Gastrocnemius medialis (tissue), 4 donors: ENCODE results near the gene FOXJ1. TPM values are rescaled to one million over a fixed set of nuclear protein-coding genes. Genes with fewer than 3 reads are reported as not detected.

Source experiments
- ATAC-seq, 2 donors: fragments of 150-250 bp; one replicate each; pipeline ENCODE4 v1.9.1; 2016
- DNase-seq, 2 donors: peaks; one replicate each; pipeline ENCODE4 v3.0.0-alpha.2; 2019
- H3K27ac ChIP-seq, 4 donors: fragments of 200-600 bp; sonication (generic); 1 replicate in 1 of 4; 2 replicates in 3 of 4; pipeline ENCODE4 v1.5.1; 2016 to 2018; ENCODE audit warnings: mild to moderate bottlenecking in 2 of 4, moderate library complexity in 1 of 4
- H3K27me3 ChIP-seq, 3 donors: fragments of 200-600 bp; sonication (generic) in 2 of 3; 1 replicate in 1 of 3; 2 replicates in 2 of 3; pipeline versions ENCODE4 v1.5.1 to v1.6.0; 2016 to 2019; ENCODE audit warnings: mild to moderate bottlenecking in 1 of 3, moderate library complexity in 1 of 3
- H3K36me3 ChIP-seq, 2 donors: fragments of 200-600 bp; sonication (generic) in 1 of 2; one replicate each; pipeline ENCODE4 v1.5.1; 2017 to 2018
- H3K4me1 ChIP-seq, 2 donors: fragments of 200-600 bp; sonication (generic) in 1 of 2; one replicate each; pipeline ENCODE4 v1.5.1; 2016 to 2017; ENCODE audit warnings: mild to moderate bottlenecking in 2 of 2
- H3K4me3 ChIP-seq, 4 donors: fragments of 200-600 bp; sonication (generic) in 3 of 4; 1 replicate in 1 of 4; 2 replicates in 3 of 4; pipeline ENCODE4 v1.5.1; 2016 to 2019; ENCODE audit warnings: mild to moderate bottlenecking in 2 of 4
- H3K9me3 ChIP-seq, 3 donors: fragments of 200-600 bp; sonication (generic) in 2 of 3; 1 replicate in 1 of 3; 2 replicates in 2 of 3; pipeline ENCODE4 v1.5.1; 2016 to 2019
- CTCF ChIP-seq, 5 experiments: fragments of 450-650 bp in 3 of 5; fragments of 200-600 bp in 2 of 5; sonication (generic) in 2 of 5; IDR thresholded peaks in 4 of 5; conservative IDR thresholded peaks in 1 of 5; 1 replicate in 4 of 5; 2 replicates in 1 of 5; pipeline ENCODE4 v1.5.1; 2016 to 2019; ENCODE audit warnings: antibody characterized with exemption in 5 of 5, mild to moderate bottlenecking in 3 of 5, moderate library complexity in 3 of 5
- POLR2A ChIP-seq, 2 donors: fragments of 450-650 bp; IDR thresholded peaks; one replicate each; pipeline ENCODE4 v1.6.1; 2017; ENCODE audit warnings: antibody characterized with exemption in 2 of 2, mild to moderate bottlenecking in 2 of 2, moderate library complexity in 2 of 2
- in situ Hi-C, 4 donors: fragments of 200-750 bp; cut with MboI; loops; one replicate each; pipeline versions ENCODE4 v1.15.0 to v1.8.0; 2017; ENCODE audit warnings: low sequenced_read_pairs in 4 of 4
- intact Hi-C: fragments of 100-400 bp; cut with DNase I; formaldehyde crosslinking; loops from one replicate; pipeline ENCODE4 v1.15.1; 2023; ENCODE audit warnings: low total_unique reads
- total RNA-seq, 4 donors: library from RNA; depleted of rRNA; stranded (reverse); fragments of >200 nt; gene quantifications; one replicate each; pipeline versions ENCODE4 v1.1.0 to v1.2.3, GENCODE V29; 2016

The FOXJ1 gene
- total RNA-seq, 4 donors from 2014 or later = 0.16 to 0.62 TPM; not detected in 2

GRCh38 chr17:76170114-76170513 lies 29.1 kb upstream of the FOXJ1 start:
- no peaks in the 10 kb centered on the region for H3K9me3 ChIP-seq
- no peak overlapping the region for H3K4me3 ChIP-seq
- peaks cover 0 to 17% of the 10 kb centered on the region in 2 donors for H3K36me3 ChIP-seq
- intact Hi-C loops (no loop called here), in situ Hi-C loops (no loop called here)
- DNase-seq (no peak), ATAC-seq (no peak)
- H3K27ac ChIP-seq = no peak overlapping the region
- no peaks in the 10 kb centered on the region for H3K4me1 ChIP-seq
- H3K27me3 ChIP-seq = no peaks in the 10 kb centered on the region
- TF ChIP-seq POLR2A (IDR thresholded peaks at IDR 0.05) (no peak), CTCF (IDR thresholded peaks at IDR 0.05 in 4 of 5, conservative IDR thresholded peaks at IDR 0.05 in 1 of 5) (no peak)

- H3K27ac ChIP-seq = no peak overlapping the region
- no peaks in the 10 kb centered on the region for H3K27me3 ChIP-seq
- H3K4me1 ChIP-seq = no peaks in the 10 kb centered on the region
- H3K9me3 ChIP-seq = no peaks in the 10 kb centered on the region
- no peak for TF ChIP-seq CTCF (IDR thresholded peaks at IDR 0.05 in 4 of 5, conservative IDR thresholded peaks at IDR 0.05 in 1 of 5)
- no peak for TF ChIP-seq POLR2A (IDR thresholded peaks at IDR 0.05)
- H3K4me3 ChIP-seq = no peak overlapping the region
- H3K36me3 ChIP-seq = peaks cover 0 to 19% of the 10 kb centered on the region in 2 donors
- ATAC-seq = no peak
- DNase-seq = no peak
- intact Hi-C loops = no loop called here
- in situ Hi-C loops = no loop called here
Observed at GRCh38 chr17:76166906-76167305, 25.9 kb upstream of the FOXJ1 start.

- H3K36me3 ChIP-seq = peaks cover 0 to 11% of the 10 kb centered on the region in 2 donors
- in situ Hi-C loops = no loop called here
- no peak overlapping the region for H3K27ac ChIP-seq
- no peaks in the 10 kb centered on the region for H3K4me1 ChIP-seq
- H3K9me3 ChIP-seq = no peaks in the 10 kb centered on the region
- DNase-seq (no peak), ATAC-seq (no peak)
- TF ChIP-seq CTCF (IDR thresholded peaks at IDR 0.05 in 4 of 5, conservative IDR thresholded peaks at IDR 0.05 in 1 of 5) = no peak
- TF ChIP-seq POLR2A (IDR thresholded peaks at IDR 0.05) = no peak
- no peak overlapping the region for H3K4me3 ChIP-seq
- intact Hi-C loops = no loop called here
- no peaks in the 10 kb centered on the region for H3K27me3 ChIP-seq
Observed at GRCh38 chr17:76166168-76166567, 25.1 kb upstream of the FOXJ1 start.

GRCh38 chr17:76164331-76164730 lies 23.3 kb upstream of the FOXJ1 start:
- Histone ChIP-seq H3K27me3 (no peaks in the 10 kb centered on the region), H3K4me3 (no peak overlapping the region), H3K27ac (no peak overlapping the region), H3K9me3 (no peaks in the 10 kb centered on the region), H3K4me1 (no peaks in the 10 kb centered on the region), H3K36me3 (peaks cover 0 to 12% of the 10 kb centered on the region in 2 donors)
- intact Hi-C loops = no loop called here
- in situ Hi-C loops = no loop called here
- no peak for TF ChIP-seq CTCF (IDR thresholded peaks at IDR 0.05 in 4 of 5, conservative IDR thresholded peaks at IDR 0.05 in 1 of 5)
- TF ChIP-seq POLR2A (IDR thresholded peaks at IDR 0.05) = no peak
- no peak for ATAC-seq
- DNase-seq = no peak

- ATAC-seq (no peak), DNase-seq (no peak)
- TF ChIP-seq CTCF (IDR thresholded peaks at IDR 0.05 in 4 of 5, conservative IDR thresholded peaks at IDR 0.05 in 1 of 5) (no peak), POLR2A (IDR thresholded peaks at IDR 0.05) (no peak)
- Histone ChIP-seq H3K27me3 (no peaks in the 10 kb centered on the region), H3K4me3 (no peak overlapping the region), H3K36me3 (peaks cover 0 to 16% of the 10 kb centered on the region in 2 donors), H3K9me3 (no peaks in the 10 kb centered on the region), H3K27ac (no peak overlapping the region), H3K4me1 (no peaks in the 10 kb centered on the region)
- in situ Hi-C loops (no loop called here), intact Hi-C loops (no loop called here)
Observed at GRCh38 chr17:76163919-76164318, 22.9 kb upstream of the FOXJ1 start.
